GM18505 (cell line): ENCODE data around the gene TSR1.

Source experiments
- ATAC-seq: cut with Tn5 transposase; IDR thresholded peaks from one replicate; pipeline ENCODE4 v1.9.1; 2021; ENCODE audit not compliant: unreplicated experiment
- POLR2A ChIP-seq: IDR thresholded peaks from 4 replicates; pipeline ENCODE4 v1.6.1; 2011; ENCODE audit warnings: borderline replicate concordance; ENCODE audit not compliant: insufficient read depth, insufficient read length; ENCODE audit errors: extremely low read depth

Gene TSR1

DNA sequence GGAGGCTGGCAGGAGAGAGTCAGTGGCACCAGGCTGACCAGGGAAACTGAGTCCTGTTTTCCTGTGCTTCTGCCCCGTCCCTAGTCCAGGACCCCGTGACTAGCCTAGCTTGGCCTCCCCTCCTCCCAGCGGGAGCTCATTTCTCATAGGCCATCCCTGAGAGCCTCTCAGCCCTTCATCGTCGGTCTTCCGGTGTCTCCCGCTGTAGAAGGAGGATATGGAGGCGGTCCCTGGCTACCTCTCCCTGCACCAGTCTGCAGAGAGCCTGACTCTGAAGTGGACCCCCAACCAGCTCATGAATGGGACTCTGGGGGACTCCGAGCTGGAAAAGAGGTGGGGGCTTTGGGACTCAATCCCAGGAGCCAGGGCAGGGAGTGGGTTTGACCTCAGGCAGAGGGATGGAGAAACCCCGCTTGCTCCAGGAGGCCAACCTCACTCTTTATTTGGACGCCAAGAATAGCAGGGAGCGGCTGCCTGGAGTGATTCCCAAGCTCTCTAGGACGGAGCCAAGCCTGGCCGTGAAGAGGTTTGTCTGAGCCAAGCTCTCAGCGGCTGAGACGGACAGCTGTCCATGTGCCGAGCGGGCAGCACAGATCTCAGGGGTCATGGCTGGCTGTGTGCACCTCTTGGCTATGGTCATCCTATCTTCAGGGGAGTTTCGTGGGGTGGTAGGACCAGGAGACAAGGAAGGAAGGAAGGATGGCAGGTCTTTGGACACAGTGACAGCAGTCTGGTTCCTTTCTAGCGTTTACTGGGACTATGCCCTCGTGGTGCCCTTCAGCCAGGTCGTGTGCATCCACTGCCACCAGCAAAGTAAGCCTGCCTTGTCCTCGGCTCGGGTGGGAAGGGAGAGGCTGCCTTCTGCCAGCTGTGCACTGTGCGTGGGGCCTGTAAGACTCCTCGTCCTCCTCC, 27.9 kb upstream of the TSR1 start:
- ATAC-seq: no peak
- TF ChIP-seq POLR2A: no peak

DNA sequence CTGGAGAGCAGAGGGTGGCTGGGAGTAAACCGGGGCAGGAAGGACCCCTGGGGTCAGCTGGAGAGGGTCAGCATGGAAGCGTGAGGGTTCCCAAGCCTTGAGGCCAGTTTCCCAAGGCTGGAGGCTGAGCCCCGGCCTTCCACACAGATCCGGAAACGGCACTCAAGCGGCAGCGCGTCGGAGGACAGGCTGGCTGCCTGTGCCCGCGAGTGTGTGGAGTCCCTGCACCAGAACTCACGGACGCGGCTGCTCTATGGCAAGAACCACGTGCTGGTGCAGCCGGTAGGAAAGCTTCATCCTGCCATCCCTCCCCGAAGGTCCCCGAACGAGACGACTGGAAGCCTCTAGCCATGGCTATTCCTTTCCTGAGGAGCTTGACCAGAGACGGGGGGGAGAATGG, 27.1 kb upstream of the TSR1 start:
- ATAC-seq: no peak
- no peak for TF ChIP-seq POLR2A

DNA sequence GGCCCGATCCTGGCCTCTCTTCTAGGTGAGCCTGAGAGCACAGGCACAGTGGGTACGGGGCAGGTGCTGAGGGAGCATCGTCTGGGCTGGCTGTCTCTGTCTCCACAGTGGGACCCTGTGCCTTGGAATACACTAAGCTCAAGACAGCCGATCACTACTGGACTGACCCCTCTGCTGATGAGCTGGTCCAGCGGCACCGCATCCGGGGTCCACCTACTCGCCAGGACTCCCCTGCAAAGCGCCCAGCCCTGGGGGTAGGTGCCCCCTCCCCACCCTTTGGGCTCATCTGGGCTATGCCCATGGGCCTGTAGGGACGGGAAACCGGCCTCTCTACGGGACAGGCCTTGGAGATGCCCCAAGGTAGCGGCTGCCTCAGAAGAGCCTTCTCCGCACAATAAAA, 26.6 kb upstream of the TSR1 start:
- TF ChIP-seq POLR2A: no peak
- ATAC-seq: no peak

DNA sequence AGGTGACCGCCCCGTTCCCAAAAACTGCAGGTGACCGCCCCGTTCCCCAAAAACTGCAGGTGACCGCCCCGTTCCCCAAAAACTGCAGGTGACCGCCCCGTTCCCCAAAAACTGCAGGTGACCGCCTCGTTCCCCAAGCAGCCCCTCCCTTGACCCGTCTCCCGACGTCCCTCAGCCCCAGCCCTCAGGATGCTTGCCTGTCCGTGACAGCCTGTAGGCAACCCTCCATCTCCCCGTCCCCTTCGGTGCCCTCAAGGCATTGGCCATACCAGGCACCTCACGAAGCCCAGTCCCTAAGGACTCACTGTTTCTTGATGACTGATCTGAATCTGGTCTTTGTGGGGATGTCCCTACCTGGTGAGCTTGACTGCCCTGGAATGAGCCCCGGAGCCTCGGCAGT, 26.2 kb upstream of the TSR1 start:
- no peak for ATAC-seq
- no peak for TF ChIP-seq POLR2A

DNA sequence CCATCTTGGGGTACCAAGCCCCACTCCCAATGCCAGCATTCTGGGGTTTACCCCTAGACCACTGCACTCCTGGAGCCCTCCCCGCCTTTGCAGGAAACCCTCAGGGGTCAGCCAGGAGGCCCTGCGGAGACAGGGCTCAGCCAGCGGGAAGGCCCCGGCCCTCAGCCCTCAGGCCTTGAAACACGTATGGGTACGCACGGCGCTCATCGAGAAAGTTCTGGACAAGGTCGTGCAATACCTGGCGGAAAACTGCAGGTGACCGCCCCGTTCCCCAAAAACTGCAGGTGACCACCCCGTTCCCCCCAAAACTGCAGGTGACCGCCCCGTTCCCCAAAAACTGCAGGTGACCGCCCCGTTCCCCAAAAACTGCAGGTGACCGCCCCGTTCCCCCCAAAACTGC, 25.8 kb upstream of the TSR1 start:
- no peak for ATAC-seq

DNA sequence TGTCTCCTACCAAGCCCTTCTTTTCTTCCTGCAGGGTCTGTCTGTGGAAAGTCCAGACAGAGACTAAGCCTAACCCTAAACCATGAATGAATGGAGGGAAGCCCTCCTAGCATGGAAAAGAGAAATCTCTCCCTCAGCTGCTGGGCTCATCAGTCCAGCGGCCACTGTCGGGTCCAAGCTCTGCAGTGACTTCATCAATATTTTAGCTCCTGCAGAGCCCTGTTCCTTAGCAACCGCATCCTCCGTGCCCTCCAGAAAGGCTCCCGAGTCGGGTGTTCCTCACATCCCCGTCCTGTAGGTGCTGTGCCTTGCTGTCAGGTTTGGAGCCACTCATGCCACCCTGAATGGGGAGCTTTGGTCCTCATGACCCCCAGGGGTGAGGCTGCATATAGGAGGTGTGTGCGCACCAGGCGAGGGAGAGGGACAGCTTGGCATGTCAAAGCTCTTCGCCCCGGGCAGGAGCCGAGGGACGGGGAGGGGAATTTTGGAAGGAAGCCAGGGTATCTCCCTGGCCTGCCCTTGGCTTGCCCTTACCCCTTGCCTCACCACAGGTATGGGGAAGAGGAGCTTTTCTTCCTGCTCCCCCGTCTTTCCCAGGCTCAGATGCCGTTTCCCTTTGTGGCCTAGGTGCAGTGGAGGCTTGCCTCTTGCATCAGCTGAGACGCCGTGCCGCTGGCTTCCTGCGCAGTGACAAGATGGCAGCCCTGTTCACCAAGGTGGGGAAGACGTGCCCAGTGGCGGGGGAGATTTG, 24.9 kb upstream of the TSR1 start:
- no peak for ATAC-seq
- no peak for TF ChIP-seq POLR2A

More for the DNA sequence above, 25.8 kb upstream of the TSR1 start:
- TF ChIP-seq POLR2A: no peak

DNA sequence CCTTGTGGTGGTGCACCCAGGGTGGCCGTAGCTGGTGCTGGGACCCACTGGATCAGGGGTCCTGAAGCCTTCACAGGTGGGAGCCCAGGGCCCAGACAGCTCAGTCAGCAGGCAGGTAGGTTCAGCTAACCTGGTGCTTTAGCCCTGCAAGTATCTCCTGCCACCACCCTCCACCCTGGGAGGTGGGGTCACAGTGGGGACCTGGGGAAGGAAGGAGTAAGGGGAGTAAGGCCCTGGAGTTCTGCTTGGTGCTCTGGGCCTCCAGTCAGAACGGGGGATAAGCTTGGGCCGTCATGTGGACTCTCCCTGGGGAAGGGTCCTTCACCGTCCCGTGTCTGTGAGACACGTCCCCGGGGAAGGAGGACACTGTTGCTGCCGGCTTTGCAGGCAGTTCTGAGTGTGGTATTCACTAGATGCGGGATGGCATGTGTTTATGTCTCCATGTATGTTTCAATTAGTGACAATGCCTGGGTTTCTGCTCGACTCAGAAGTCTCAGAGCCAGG, 21.7 kb upstream of the TSR1 start:
- ATAC-seq: no peak
- no peak for TF ChIP-seq POLR2A

DNA sequence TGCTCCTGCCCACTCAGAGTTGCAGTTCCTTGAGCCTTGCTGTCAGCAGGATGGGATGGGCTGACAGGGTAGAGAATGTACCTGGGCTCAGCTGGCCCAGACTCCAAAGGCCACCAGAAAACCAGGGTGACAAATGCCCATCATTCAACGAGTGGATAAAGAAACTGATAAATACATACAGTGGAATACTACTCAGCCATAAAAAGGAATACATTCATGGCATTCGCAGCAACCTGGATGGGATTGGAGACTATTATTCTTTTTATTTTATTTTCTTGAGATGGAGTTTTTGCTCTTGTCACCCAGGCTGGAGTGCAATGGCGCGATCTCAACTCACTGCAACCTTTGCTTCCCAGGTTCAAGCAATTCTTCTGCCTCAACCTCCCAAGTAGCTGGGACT, 21.0 kb upstream of the TSR1 start:
- TF ChIP-seq POLR2A: no peak

DNA sequence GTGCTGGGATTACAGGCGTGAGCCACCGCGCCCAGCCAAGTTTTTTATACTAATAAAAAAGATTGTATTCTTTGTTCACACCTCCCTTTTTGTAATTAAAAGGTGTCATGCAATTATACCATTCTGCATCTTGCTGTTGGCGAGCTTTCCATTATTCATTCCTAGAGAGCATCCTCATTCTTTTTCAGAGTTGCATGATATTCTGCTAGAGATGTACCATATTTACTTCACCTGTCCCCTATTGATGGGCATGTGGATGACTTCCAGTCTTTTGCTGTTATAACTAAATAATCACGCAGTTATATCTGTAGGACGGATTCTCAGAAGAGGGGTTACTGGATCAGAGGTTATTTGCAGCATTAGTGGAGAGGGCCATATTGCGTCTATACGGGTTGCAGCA, 18.1 kb upstream of the TSR1 start:
- no peak for TF ChIP-seq POLR2A
- ATAC-seq: no peak

More for the DNA sequence above, 21.0 kb upstream of the TSR1 start:
- no peak for ATAC-seq

DNA sequence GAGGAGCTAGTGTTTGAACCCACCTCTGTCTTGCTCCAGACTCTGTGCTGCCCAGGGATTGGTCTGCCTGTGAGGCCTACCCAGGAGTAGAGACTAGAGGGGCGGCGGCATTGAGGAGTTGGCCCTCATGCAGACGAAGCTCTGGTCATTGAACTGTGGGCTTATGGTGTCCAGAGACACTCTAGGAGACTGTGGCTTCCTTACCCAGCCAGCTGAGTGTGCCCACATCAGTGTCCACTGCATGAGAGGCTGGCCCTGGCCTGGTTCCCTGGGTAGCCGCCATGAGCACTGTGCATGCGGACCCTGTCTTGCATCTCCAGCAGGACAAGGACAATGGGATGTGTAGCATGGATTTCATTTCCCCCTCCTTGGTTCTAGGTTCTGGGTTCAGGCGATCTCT, 15.0 kb upstream of the TSR1 start:
- no peak for TF ChIP-seq POLR2A

DNA sequence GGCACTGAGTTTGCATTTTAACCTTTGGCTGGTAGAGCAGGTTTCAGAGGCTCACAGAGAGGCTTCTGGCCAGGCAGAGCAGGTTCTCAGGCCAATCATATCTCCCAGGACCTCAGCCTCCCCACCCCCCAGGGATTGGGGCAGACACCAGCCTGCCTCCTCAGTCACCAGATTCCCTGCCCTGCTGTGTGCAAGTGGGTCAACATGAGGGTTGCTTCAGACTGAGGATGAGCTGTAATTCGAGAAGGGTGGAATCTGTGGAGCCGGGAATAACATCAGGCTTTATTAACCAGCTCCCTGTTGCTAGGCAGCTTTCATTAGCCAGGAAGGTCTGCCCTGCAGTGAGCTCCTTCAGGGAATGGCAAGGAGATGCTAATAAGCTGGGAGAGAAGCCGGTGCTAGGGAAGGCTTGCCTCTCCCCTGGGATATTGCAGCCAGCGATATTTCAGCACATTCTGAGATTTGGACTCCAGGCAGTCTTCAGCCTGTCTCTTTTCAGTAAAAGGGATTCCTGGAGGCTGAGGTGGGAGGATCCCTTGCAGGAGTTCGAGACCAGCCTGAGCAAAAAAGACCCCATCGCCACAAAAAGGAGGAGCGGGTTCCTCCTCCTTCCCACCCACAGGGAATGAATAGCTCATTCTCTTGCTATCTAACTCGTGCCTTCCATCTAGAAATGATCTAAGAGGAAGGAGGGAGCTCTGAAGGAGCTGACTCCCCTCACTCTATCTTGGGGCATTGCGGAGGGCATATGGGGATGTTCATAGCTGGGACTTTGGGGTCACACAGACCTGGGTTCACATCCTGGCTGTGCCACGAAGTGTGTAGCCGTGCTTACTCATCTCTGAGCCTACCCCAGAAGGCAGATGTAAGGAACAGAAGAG, 11.8 kb upstream of the TSR1 start:
- TF ChIP-seq POLR2A: no peak
- ATAC-seq: no peak

More for the DNA sequence above, 15.0 kb upstream of the TSR1 start:
- ATAC-seq: no peak

DNA sequence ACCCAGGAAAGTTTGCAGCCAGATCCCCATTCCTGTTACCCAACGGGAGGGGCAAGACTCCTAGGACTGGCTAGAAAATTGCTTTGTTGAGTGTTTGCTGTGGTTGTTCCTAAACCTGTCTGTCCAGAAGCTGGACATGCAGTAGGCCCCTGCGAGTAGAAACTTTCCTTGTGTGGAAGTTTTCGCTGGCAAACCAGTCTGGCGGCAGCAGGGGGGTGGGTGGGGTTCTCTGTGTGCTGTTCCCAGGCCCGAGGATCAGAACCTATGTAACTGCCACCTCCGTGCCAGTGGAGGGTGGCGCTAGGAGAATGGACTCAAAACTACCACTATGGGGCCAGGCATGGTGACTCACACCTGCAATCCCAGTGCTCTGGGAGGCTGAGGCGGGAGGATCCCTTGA, 10.2 kb upstream of the TSR1 start:
- ATAC-seq: no peak
- TF ChIP-seq POLR2A: no peak

DNA sequence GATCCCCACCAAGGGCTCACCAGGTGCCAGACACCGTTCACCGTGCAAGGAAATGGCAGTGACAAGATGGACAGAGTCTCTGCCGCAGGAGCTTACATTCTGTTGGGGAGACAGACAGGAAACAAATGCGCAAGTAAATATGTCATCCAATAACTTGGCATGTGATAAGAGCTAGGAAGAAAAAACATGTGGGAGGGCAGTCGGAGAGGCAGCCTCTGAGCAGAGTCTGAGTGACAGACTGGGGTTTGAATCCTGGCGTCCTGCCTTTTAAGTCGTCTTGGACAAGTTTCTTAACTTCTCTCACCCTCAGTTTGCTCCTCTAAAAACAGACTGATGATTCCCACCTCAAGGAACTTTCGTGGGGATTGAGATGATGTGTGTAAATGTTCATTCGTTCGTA, 8.3 kb upstream of the TSR1 start:
- no peak for TF ChIP-seq POLR2A
- ATAC-seq: no peak
